ENCODE results near the gene GSPT1.

GSPT1 gene

GRCh38 chr16:11909653-11910545, 5.9 kb downstream of the GSPT1 start:
- no peak for DNase-seq

DNA sequence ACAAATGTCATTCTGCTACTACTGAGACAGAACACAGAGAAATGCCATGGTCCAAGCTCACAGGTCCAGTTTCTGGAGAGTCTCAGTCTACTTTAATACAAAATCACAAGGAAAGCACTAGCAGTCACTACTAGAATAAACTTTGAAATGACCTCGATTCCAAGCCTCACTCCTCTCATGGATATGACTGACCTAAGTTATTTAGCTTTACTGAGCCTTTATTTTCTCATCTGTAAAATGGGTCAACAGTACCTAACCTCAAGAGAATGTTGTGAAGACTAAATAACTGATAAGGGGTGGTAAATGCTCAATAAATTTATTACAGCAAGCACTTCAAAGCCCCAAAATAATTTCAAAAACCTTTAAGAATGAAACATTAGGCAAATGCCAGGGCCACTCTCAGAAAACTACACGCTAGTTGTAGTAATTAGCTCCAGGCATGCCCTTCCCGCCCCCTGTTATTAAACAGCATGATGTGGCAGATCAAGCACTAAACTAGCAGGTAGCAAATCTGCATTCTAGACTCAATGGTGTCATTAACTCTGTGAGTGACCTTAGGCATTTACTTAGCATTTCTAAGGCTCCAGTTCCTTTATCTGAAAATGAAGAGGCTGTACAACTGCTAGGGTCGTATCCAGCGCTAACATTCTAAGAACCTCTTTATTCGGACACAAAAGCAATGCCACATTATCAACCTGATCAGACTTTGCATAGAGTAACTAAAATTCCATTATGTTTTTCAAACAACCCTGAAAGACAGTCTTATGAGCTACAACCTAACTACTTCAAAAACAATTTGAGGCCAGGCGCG, 8.4 kb downstream of the GSPT1 start:
- DNase-seq: no peak

- DNase-seq: no peak
These were observed 11.8 kb downstream of the GSPT1 start for GRCh38 chr16:11903906-11904305.

- no peak for DNase-seq
These were observed 14.7 kb downstream of the GSPT1 start for GRCh38 chr16:11901091-11901490.

DNA sequence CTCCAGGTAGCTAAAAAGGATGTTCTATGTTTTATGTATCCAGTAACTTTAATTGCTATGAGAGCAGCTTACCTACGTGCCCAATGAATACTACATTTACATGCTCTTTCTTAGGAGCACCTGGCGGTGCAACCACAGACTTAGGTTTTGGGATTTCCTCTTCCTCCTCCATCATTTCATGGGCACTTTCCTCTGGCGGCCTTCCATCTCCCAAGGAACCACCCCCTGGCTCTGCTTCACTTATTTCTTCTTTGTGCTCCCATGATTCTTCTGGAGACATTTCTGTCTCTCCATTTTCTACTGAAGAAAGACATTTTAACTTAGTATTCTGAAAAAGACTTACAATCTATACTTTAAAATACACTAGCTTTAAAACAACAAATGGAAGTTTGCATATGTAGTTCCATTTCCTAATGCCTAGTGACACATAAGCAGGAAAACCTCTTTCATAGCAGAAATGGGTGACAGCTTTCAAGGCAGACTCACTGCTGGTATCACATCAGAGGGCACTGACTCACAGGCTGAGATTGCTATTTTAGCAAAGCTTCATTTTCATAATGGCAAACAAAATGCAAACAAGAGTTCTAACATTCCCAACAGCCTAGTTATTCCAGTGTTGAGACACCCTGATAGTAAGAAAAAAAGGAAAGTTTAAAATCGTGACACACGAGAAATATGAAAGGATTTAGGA, 19.1 kb downstream of the GSPT1 start:
- no peak for DNase-seq

- DNase-seq: no peak
These were observed 22.2 kb downstream of the GSPT1 start for GRCh38 chr16:11893571-11893970.

- DNase-seq: no peak
These were observed 23.0 kb downstream of the GSPT1 start for GRCh38 chr16:11892761-11893160.

DNA sequence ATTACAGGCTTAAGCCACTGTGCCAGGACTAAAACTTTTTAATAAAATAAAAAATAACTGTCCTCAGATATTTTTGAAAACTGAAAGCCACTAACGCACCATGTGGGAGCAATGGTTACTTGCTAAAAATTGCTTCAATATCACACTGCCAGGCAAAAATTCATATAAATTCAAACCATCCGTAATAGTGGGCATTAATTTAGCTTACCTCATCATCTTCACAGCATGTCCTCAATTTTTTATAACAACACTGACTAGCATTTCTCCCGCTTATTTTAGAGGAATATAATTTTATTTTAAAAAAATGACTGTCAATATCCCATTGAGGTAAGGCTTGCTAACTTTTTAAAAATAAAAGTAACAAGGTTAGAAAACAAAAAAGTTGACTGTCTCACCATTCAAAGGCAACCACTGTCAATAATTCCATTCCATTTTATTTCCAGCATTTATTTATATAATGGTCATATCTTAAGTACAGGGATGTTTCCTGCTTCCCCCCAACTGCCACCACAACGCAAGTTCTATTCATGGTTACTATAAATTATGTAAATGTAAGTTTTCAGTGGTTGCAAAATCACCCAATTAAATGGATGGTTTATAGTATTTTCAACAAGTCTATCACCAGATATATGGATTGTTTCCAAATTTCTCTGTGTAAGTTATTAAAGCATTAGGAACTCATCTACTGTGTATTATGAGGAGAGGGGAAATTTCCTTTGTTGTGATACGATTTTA, 25.4 kb downstream of the GSPT1 start:
- no peak for DNase-seq

GRCh38 chr16:11886881-11887280, 28.9 kb downstream of the GSPT1 start:
- DNase-seq: no peak

DNA sequence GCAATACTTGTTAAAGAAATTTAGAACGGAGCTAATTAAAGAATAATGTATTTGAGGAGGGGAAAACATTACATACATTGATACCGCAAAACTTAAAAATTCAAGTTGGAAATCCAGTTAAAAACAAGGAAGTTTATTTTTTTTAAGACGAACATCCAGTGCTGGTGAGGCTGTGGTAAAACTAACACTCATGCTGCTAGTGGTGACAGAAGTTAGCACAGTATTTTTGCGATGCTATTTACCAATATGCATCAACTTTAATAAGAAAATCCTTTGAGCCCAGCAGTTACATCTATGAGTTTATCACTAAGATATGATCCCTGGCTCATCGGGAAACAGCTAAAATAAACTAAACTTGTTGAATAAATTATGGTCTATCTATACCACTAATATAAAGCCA, 31.7 kb downstream of the GSPT1 start:
- DNase-seq: no peak

GRCh38 chr16:11880007-11880406, 35.7 kb downstream of the GSPT1 start:
- no peak for DNase-seq

GRCh38 chr16:11877374-11877773, 38.4 kb downstream of the GSPT1 start:
- DNase-seq: no peak

GRCh38 chr16:11876306-11876705, 39.5 kb downstream of the GSPT1 start:
- no peak for DNase-seq

- no peak for DNase-seq
These were observed 40.0 kb downstream of the GSPT1 start for GRCh38 chr16:11875721-11876120.

GRCh38 chr16:11871193-11871592, 44.6 kb downstream of the GSPT1 start:
- no peak for DNase-seq

- no peak for DNase-seq
These were observed 45.4 kb downstream of the GSPT1 start for GRCh38 chr16:11870399-11870798.

DNA sequence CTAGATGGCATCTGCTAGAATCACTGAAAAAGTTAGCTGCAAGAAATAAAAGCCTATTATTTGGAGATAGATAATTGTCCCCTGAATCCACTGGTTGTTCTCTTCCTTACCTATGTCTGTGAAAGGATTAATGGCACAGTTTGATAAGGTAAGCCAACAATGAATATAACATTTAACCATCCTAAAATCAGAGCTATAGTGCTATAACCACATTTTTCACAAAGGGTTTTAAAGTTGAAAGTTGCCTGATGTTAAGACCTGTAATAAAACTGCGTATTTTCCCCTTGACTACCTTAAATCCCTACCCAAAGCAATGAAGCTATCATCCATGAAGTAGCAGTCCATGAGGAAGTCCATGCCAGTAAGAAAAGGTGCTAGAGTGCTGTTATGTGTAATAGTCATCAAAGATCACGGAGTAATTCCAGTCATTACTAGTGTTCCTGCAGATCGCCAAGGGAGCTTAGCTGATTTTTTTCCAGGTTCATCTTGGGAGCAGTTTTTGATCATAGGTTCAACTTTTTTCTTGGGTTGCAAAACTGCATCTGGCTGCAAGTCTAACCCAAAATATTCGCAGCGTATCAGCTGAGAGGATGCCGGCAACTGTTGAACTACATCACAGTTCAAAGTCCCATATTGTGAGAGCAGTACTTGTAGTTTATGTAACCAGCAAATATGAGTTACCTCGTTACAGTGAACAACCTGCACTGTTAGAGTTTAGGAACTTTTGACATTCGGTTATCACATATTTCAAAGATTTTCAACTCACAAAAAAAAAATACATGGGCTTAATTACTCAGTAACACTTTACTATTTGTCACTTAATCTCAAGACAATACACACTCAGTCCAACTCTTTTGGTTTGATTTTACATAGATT, 46.2 kb downstream of the GSPT1 start:
- no peak for DNase-seq

GRCh38 chr16:11868412-11868980, 47.3 kb downstream of the GSPT1 start:
- no peak for DNase-seq

DNA sequence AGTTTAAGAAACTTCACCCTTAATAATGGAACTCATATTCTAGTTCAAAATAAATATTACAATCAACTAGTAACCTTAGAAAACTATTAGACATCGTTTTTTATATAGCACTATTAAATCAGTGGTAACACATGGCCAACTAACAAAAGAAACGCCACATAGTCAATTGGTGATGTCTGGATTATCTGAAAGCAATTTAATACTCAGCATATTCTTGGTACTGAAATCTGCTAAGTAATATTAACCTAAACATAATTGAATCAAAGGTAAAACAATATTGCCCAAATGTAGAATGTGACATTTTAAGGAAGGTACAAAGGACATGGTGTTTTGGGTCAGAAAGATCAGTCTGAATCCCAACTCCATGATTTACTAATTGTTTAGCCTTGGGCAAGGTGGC, 53.3 kb downstream of the GSPT1 start:
- DNase-seq: no peak

GRCh38 chr16:11857161-11857560, 58.6 kb downstream of the GSPT1 start:
- DNase-seq: no peak

DNA sequence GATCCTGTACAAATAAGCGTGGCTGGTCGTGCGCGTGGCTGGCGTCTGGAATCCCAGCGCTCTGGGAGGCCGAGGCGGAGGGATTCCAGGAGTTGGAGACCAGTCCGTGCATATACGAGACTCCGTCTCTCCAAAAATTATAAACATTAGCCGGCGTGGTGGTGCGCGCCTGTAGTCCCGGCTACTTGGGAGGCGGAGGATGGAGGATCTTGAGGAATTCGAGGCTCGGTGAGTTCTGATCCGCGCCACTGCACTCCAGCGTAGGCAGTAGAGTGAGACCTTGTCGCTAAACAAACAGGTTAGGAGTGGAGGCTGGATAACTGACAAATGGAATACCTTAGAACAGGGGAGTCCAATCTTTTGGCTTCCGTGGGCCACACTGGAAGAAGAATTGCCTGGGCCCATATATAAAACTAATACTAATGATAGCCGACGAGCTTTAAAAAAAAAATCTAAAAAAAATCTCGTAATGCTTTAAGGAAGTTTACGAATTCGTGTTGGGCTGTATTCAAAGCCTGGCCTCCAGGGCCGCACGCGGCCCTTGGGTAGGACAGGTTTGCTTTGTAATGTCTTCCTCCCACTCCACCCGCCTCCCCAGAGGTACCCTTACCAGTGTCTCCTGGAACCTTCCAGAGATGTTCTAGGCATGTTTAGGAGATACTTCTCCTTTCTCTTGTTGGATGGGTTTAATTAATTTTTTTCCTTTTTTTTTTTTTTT, 63.5 kb downstream of the GSPT1 start:
- no peak for DNase-seq
